Activated CD4-positive, alpha-beta T cell treated with anti-CD3 and anti-CD28 coated beads for 4 hours (primary cell): ENCODE measurements around the gene MESP2.

Source experiments
- DNase-seq, 2 donors: peaks; one replicate each; pipeline ENCODE4 v3.0.0-alpha.2; 2020

MESP2 gene

DNA sequence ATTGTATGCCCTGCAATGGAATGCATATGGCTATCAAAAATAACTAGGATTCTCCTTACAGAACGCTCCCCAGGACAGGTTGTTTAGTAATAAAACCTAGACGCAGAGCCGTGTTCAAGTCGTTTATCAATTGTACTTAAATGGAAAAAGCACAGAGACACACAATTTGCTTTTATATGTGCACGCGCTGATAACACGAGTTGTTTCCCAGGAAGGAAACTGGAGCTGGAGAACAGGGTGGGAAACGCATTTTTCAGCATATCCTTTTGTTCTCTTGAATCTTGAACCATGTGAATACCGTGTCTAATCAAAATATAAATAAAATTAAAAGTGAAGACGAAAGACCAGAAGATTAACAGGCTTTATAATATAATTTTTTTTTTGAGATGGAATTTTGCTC is 42.2 kb downstream of the MESP2 start:
- DNase-seq = no peak

DNA sequence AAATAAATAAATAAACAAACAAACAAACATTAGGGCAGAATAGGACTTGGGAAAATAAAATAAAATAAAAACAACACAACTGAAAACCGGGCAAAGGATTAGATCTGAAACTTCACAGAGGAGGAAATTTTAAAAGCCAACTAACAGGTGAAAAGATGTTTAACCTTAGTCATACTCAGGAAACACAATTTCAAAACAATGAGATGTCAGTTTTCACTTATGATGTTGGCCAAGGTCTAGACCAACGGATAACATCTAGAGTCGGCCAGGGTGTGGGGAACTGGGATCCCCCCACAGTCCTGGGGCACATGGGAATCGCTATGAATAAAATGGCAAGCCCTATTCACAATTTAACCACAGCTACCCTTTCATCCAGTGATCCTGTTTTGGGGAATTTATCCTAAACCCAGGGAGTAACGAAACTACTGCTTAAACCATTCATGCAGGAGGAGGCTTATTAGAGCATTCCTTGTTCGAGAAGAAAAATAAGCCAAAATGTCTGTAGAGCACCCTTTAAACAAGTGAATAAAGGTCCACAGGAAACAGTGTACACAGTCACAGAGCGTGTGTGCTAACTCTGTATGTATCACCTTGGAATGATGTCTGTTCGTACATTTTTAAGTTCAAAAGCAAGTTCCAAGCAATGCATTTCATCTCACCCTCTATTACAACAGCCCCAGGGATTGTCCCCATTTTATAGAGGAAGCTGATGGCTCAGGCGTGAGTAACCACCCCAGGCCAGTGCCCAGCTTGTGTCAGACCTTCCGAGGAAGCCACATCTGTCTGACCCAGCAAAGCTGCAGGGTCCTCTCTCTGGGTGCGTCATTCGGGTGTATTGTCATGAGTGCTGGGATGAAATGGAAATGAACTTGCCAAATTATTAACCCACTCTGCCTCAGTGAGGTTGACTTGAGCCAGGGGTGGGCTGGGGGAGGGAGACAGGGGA is 44.8 kb downstream of the MESP2 start:
- DNase-seq = no peak

DNA sequence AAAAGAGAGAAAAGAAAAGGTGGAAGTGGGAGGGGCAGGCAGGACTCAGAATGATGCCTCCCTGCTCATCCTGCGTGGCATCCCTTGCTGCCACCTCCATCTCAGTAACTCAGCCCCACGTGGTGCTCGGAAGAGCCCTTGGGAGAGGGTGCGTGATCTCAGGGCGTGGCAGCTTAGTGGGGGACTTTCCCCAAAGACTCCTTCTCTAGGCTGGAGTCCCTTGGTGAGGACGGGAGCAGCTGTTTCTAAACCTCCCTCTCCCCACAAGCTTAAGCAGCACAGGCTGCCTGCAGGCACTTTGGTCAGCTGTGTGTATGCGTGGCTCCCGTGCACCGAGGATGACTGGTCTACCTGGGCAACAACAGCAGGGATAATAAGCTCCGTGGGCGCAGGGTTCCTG is 45.9 kb downstream of the MESP2 start:
- no peak for DNase-seq

DNA sequence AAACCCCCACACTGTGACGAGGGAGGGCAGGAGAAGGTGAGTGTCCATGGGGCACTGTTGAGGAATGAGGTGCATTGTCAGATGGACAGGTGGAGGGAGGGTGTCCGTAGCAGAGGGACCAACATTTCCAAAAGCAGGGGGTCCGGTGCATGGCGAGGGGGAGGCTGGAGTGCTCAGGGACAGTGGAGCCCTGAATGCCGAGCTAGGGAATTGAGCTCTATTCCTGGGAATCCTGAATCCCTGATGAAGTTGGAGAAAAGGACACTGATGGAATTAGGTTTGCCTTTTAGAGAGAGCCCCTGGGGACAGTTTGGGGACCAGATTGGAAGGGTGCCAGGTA is 46.4 kb downstream of the MESP2 start:
- no peak for DNase-seq

DNA sequence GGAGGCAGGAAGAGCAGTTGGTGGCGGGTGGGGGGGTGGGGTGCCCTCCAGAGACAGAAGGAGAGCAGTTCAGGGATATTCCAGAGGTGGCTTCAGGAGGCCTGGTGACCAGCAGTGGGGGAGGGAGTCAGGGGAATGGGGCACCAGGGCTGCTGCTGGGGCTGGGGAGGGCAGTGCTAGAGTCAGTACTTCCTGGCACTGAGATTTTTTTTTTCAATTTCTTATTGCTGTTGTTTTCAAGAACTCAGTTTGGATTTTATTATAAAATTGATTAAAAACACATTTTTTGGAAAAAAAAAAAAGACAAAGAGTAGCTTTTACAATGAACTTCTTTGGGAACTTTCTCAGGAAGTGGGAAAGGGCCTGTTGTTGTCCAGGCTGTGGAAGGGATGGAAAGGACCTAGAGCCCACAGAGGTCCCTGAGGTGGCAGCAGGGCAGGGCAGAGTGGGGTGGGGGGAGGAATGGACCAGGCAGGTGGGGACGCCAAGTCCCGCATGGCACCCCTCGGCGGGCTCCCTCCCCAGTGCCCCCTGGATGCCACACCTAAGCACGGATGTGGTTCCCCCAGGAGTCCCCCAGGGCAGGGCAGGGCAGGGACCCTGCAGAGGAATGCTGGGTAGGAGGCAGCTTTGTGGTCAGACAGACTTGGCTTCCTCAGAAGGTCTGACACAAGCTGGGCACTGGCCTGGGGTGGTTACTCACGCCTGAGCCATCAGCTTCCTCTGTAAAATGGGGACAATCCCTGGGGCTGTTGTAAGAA is 47.0 kb downstream of the MESP2 start:
- DNase-seq = no peak

DNA sequence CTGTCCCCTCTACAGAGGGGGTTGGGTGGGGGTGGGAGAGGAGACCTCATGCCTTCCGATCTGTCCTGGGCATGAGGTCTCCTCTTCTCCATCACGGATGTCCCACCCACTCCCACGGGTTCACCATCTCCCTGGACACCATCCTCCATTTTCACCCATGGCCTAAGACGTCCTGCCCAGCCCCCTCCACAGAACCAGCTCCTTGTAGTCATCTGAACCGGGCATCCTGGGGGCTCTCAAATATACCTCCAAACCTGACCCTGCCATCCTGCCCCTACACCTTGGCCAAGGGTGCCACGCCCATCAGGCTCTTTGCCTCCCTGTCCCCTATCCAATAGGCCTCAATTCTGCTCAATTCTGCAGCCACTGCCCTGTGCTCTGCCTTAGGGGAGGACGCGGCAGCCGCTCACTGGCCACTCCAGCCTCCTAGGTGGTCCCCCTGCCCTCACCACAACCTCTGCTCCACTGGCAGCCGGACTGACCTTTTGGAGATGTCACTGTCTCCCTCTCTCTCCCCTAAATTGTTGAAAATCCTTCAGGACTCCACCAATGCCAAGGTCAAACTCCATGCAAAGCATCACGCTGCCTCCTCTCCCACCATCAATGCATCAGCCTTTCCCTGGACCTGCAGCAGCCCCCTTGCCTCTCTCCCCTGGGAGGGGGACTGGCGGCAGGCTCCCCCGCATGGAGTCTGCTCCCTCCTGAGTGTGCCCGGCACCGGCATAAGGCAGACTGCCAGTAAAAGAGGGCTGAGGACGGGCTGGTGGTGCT is 47.9 kb downstream of the MESP2 start:
- no peak for DNase-seq

DNA sequence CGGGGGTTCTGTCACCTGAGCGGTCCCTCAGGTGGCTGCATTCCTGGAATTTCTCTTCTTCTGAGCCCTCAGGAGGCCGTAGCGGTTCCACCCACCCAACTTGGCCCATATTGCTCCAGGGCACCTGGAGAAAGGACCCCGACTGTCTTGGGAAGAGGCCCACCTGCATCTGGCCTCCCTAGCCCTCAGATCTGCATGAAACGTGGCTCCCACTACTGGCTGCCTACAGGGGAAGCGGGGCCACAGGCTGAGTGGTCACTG is 48.4 kb downstream of the MESP2 start:
- no peak for DNase-seq

DNA sequence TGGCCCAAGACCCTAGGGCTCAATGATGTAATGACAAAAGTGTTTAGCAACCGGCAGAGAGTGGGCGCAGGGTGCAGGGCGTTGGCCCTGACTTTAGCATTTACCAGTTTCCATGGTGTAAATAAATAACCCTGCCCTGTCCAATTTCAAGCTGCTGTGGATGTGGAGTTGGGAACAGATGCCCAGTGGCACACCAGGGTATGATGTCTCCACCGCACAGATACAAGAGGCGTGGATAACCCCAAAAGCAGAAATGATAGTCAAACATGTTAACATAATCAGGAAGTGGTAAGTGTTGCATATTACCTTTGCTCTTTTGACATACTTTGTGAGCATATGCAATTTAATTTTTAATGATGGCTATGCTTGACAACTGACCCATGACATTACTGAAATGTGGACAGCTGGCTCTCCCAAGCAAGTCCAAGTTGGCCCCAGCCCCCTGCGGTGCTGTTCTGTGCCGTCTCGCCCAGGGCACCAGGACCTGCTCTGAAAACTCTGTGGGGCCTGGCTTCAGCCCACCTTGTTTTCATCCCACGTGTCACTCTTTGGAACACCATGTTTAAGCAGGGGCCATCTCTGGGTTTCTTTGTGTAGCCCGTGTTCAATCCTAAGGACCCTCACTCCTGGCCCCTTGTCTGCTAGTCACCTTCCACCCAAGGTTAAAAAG is 49.3 kb downstream of the MESP2 start:
- DNase-seq = no peak

DNA sequence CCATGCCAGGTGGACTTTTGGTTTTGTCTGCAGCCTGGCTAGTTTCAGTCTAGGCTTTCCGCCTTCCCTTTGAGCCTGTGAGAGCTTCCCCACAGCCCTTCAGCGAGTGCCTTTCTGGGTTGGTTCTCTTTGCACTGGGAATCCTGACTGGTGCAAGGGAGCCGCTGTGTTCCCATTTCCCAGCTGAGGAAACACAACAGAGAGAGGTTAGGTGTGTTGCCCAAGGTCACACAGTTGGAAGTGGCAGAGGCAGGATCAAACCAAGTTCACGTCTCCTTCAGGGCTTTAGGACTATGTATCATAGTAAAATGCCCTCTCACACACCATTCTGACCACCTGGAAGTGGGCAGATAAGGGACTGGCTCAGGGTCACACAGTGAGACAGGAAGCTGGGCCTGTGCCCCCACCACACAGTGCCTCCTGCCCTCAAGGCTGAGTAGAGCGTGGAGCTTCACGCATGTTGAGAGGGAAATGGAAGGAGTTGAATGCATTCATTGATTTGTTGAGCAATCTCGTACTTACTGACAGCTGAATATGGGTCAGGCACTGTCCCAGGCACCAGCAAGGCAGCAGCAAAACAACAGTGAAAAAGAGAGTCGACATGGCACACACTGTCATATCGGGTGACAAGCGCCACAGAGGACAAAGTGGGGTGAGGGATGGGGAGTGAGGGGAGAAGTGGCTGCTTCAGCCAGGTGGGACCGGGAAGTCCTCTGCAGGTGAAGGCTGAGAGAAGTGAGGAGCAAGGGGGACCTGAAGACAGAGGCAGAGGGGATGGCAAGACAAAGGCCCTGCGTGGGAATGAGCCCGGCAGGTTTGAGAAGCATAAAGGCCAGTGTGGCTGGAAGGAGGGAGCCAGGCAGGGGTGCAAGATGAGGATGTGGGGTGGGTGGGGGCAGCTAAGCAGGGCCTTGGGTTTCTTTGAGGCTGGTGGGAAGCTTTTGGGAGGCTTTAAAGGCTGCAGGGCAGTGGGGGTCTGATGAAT is 50.8 kb downstream of the MESP2 start:
- no peak for DNase-seq

DNA sequence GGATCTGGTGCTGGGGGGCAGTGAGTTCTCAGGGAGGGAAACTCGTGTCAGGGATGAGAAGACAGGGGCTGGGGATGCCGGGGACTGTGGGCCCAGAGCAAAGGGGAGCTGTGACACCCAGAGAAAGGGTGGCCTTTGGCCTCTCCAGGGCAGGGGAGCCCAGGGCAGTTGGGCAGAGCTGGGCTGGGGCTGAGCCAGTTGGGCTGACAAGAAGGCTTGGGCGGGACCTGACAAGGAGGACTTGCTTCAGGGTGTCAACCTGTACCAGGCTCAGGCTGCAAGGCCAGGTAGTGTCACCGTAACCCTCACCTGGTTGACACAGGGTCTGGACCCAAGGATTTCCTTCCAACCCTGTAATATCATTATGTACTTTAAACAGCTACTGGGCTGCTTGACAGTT is 51.7 kb downstream of the MESP2 start:
- no peak for DNase-seq
